Neural progenitor cell (in vitro differentiated cells): ENCODE results near the gene CTSH. TPM values are rescaled to one million over a fixed set of nuclear protein-coding genes. Genes with fewer than 3 reads are reported as not detected.

Source experiments
- DNase-seq: peaks from one replicate; pipeline ENCODE4 v3.0.0-alpha.2; 2016; ENCODE audit warnings: low spot score
- H2AFZ ChIP-seq: fragments of 200-600 bp; sonication (generic); replicated peaks from 2 replicates; pipeline ENCODE4 v1.6.1; 2016; ENCODE audit warnings: antibody characterized with exemption
- H3F3A ChIP-seq: fragments of 200-600 bp; sonication (generic); 2 replicates; pipeline ENCODE4 v1.6.1; 2016; ENCODE audit warnings: antibody characterized with exemption, low read depth
- H3K27ac ChIP-seq: fragments of 200-600 bp; sonication (generic); 2 replicates; pipeline ENCODE4 v1.5.1; 2016; ENCODE audit warnings: mild to moderate bottlenecking
- H3K27me3 ChIP-seq: fragments of 200-600 bp; sonication (generic); 2 replicates; pipeline ENCODE4 v1.6.1; 2016; ENCODE audit warnings: mild to moderate bottlenecking, moderate library complexity
- H3K36me3 ChIP-seq: fragments of 200-600 bp; sonication (generic); 2 replicates; pipeline ENCODE4 v1.5.1; 2016
- H3K4me1 ChIP-seq: fragments of 200-600 bp; sonication (generic); 2 replicates; pipeline ENCODE4 v1.6.1; 2016; ENCODE audit warnings: mixed run types
- H3K4me2 ChIP-seq: fragments of 200-600 bp; sonication (generic); 2 replicates; pipeline ENCODE4 v1.6.1; 2016
- H3K4me3 ChIP-seq: fragments of 200-600 bp; sonication (generic); 2 replicates; pipeline ENCODE4 v1.5.1; 2016
- H3K79me2 ChIP-seq: fragments of 200-600 bp; sonication (generic); 2 replicates; pipeline ENCODE4 v1.6.1; 2016; ENCODE audit warnings: low read depth
- H3K9ac ChIP-seq: fragments of 200-600 bp; sonication (generic); 2 replicates; pipeline ENCODE4 v1.6.1; 2016
- H3K9me3 ChIP-seq: fragments of 200-600 bp; sonication (generic); 2 replicates; pipeline ENCODE4 v1.5.1; 2016; ENCODE audit warnings: low read depth
- H4K20me1 ChIP-seq: fragments of 200-600 bp; sonication (generic); 2 replicates; pipeline ENCODE4 v1.6.1; 2016; ENCODE audit warnings: low read depth
- H3K27ac Mint-ChIP-seq: 3 replicates; pipeline ENCODE4 v1.8.0; 2021; ENCODE audit warnings: mixed read lengths
- H3K27me3 Mint-ChIP-seq: 2 replicates; pipeline ENCODE4 v1.8.0; 2022; ENCODE audit warnings: low read depth, mild to moderate bottlenecking, inconsistent platforms, moderate library complexity, mixed read lengths; ENCODE audit not compliant: insufficient read depth
- H3K36me3 Mint-ChIP-seq: 3 replicates; pipeline ENCODE4 v1.8.0; 2021; ENCODE audit warnings: mixed read lengths
- H3K4me1 Mint-ChIP-seq: 3 replicates; pipeline ENCODE4 v1.8.0; 2021; ENCODE audit warnings: mixed read lengths
- H3K4me3 Mint-ChIP-seq: 3 replicates; pipeline ENCODE4 v1.8.0; 2021; ENCODE audit warnings: mild to moderate bottlenecking, moderate library complexity, mixed read lengths
- H3K9me3 Mint-ChIP-seq: 3 replicates; pipeline ENCODE4 v1.8.0; 2020; ENCODE audit warnings: mixed read lengths
- CTCF ChIP-seq: fragments of 200-600 bp; sonication (generic); IDR thresholded peaks from 2 replicates; pipeline ENCODE4 v1.5.1; 2017; ENCODE audit warnings: antibody characterized with exemption, mild to moderate bottlenecking
- EZH2 ChIP-seq: fragments of 200-600 bp; sonication (generic); IDR thresholded peaks from 2 replicates; pipeline ENCODE4 v1.6.1; 2017; ENCODE audit warnings: antibody characterized with exemption, mild to moderate bottlenecking, moderate library complexity
- EZH2phosphoT487 ChIP-seq: fragments of 200-600 bp; sonication (generic); IDR thresholded peaks from 2 replicates; pipeline ENCODE4 v1.6.1; 2017; ENCODE audit warnings: antibody characterized with exemption
- total RNA-seq: library from RNA; depleted of rRNA; stranded (reverse); fragments of >200 nt; gene quantifications from 2 replicates; pipeline ENCODE4 v1.2.3, GENCODE V29; 2015; ENCODE audit warnings: low replicate concordance

CTSH gene
- total RNA-seq, 1 donor from 2014 or later: 3.5 TPM

DNA sequence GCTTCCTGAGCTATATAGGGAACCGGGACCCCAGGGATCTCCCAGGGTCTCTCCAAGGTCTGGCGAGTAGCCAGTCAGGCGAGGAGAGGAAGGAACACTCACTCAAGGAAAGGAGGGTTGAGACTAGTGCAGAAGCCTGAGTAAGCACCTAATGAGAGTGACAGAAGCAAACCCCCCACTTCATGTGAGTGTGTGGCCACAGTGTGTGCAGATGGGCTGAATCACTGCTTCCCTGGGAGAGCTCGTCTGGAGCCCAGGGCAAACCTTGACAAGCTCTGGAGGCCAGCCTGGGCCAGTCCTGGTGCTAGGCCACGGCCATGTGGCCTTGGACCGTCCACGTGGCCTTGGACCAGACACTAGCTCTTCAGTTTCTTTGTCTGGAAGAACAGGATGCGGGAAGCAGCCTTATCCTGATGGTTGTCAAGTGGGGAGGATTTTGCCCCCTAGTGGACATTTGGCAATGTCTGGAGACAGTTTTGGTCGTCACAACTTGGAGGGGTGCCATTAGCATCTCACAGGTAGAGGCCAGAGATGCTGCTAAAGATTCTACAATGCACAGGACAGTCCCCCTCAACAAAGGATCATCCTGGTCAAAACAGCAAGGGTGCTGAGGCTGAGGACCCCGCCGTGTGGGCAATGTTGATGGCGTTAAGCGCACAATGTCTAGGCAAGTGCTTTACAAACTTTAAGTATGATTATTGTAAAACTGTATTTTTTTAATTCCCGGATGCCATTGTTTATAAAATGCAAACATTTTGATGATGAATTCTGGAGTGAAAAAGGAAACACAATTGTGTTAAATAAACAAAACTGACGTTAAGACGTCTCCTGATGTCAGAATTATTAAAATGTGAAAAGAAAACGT, 34.8 kb upstream of the CTSH start:
- no peaks in the 10 kb centered on the region for H3K79me2 ChIP-seq
- no peaks in the 10 kb centered on the region for H3K27me3 ChIP-seq
- H2AFZ ChIP-seq: no peak overlapping the region
- H3K4me3 ChIP-seq: no peak overlapping the region
- H3K36me3 ChIP-seq: no peaks in the 10 kb centered on the region
- peaks cover 11% of the 10 kb centered on the region for H3K4me1 Mint-ChIP-seq
- H3K4me1 ChIP-seq: no peaks in the 10 kb centered on the region
- no peaks in the 10 kb centered on the region for H3F3A ChIP-seq
- TF ChIP-seq CTCF (peak; percentile 75), EZH2phosphoT487 (no peak)
- no peaks in the 10 kb centered on the region for H3K9me3 Mint-ChIP-seq
- H3K27ac ChIP-seq: no peak overlapping the region
- peak overlapping the region; percentile 76 for H3K27ac Mint-ChIP-seq
- no peak overlapping the region for H3K9ac ChIP-seq
- H3K27me3 Mint-ChIP-seq: peaks cover 12% of the 10 kb centered on the region
- peak; percentile 80 for DNase-seq
- H3K36me3 Mint-ChIP-seq: no peaks in the 10 kb centered on the region
- H4K20me1 ChIP-seq: no peaks in the 10 kb centered on the region
- H3K4me2 ChIP-seq: no peak overlapping the region
- H3K4me3 Mint-ChIP-seq: no peak overlapping the region
- no peaks in the 10 kb centered on the region for H3K9me3 ChIP-seq

- no peaks in the 10 kb centered on the region for H4K20me1 ChIP-seq
- no peaks in the 10 kb centered on the region for H3F3A ChIP-seq
- H3K4me1 ChIP-seq: no peaks in the 10 kb centered on the region
- Mint-ChIP-seq H3K4me3 (no peak overlapping the region), H3K9me3 (no peaks in the 10 kb centered on the region), H3K27ac (peak overlapping the region; percentile 76), H3K4me1 (peaks cover 11% of the 10 kb centered on the region), H3K36me3 (no peaks in the 10 kb centered on the region), H3K27me3 (peaks cover 12% of the 10 kb centered on the region)
- H3K79me2 ChIP-seq: no peaks in the 10 kb centered on the region
- TF ChIP-seq EZH2phosphoT487 (no peak), EZH2 (no peak), CTCF (no peak)
- H3K9ac ChIP-seq: no peak overlapping the region
- DNase-seq: no peak
- H3K9me3 ChIP-seq: no peaks in the 10 kb centered on the region
- no peak overlapping the region for H2AFZ ChIP-seq
- H3K27ac ChIP-seq: no peak overlapping the region
- H3K27me3 ChIP-seq: no peaks in the 10 kb centered on the region
- H3K4me2 ChIP-seq: no peak overlapping the region
- H3K36me3 ChIP-seq: no peaks in the 10 kb centered on the region
- H3K4me3 ChIP-seq: no peak overlapping the region
Measured at GRCh38 chr15:78978601-78979179, 33.8 kb upstream of the CTSH start.

GRCh38 chr15:78977591-78978347, 32.9 kb upstream of the CTSH start:
- H3K27ac Mint-ChIP-seq: no peak overlapping the region

More at GRCh38 chr15:78977591-78978347, 32.9 kb upstream of the CTSH start:
- no peaks in the 10 kb centered on the region for H3K4me1 ChIP-seq
- H3K27me3 ChIP-seq: no peaks in the 10 kb centered on the region
- no peaks in the 10 kb centered on the region for H3F3A ChIP-seq
- Mint-ChIP-seq H3K4me3 (no peak overlapping the region), H3K9me3 (no peaks in the 10 kb centered on the region), H3K4me1 (peaks cover 11% of the 10 kb centered on the region), H3K27me3 (peaks cover 12% of the 10 kb centered on the region), H3K36me3 (no peaks in the 10 kb centered on the region)
- H2AFZ ChIP-seq: no peak overlapping the region
- H3K4me2 ChIP-seq: no peak overlapping the region
- no peaks in the 10 kb centered on the region for H3K79me2 ChIP-seq
- H3K27ac ChIP-seq: no peak overlapping the region
- H3K4me3 ChIP-seq: no peak overlapping the region
- H3K9ac ChIP-seq: no peak overlapping the region
- no peaks in the 10 kb centered on the region for H3K9me3 ChIP-seq
- TF ChIP-seq EZH2 (no peak), CTCF (no peak), EZH2phosphoT487 (no peak)
- H3K36me3 ChIP-seq: no peaks in the 10 kb centered on the region
- H4K20me1 ChIP-seq: no peaks in the 10 kb centered on the region
- no peak for DNase-seq
